Measurements from ENCODE around the gene GRK7. TPM values are rescaled to one million over a fixed set of nuclear protein-coding genes. Genes with fewer than 3 reads are reported as not detected.
"Not testable (repeated sequence)": the region's sequence is repeated elsewhere in the genome, so short reads cannot be mapped to it uniquely, and the experiment has no call there.

Gene GRK7
- total RNA-seq, 1 donor from 2014 or later: not detected

DNA sequence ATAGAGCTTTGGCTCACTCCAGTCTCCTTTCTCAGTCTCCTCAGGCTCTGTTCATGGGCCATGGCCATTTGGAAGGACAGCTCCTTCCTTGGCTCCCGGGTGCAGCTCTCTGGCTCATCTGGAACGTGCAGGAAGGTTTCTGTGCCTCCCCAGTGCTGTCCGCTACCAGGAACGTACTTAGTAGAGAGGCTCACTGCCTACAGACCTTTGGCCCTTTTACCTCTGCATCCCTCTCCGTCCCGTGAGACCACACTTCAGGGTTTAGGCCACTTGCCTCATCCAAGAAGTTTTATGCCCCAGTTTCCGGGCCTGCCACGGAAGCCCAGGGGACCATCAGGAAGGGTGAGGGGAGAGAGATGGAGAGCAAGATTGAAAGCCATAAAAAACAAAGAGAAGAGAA lies 20.9 kb downstream of the GRK7 start:
- Mint-ChIP-seq H3K27ac (ENCODE audit: unreplicated experiment) (no peak overlapping the region), H3K4me3 (ENCODE audit: unreplicated experiment) (no peak overlapping the region), H3K4me1 (ENCODE audit: low read depth, unreplicated experiment) (no peaks in the 10 kb centered on the region), H3K27me3 (ENCODE audit: low read depth, unreplicated experiment) (peaks cover 6% of the 10 kb centered on the region), H3K36me3 (ENCODE audit: low read depth, unreplicated experiment) (no peaks in the 10 kb centered on the region), H3K9me3 (ENCODE audit: unreplicated experiment) (peaks cover 4% of the 10 kb centered on the region)
- Histone ChIP-seq H3K79me2 (ENCODE audit: insufficient read depth, low read length) (no peaks in the 10 kb centered on the region), H3K27me3 (ENCODE audit: insufficient read depth, low read length) (no peaks in the 10 kb centered on the region), H3K4me1 (ENCODE audit: insufficient read depth, low read length) (no peaks in the 10 kb centered on the region), H4K20me1 (ENCODE audit: insufficient read depth, low read length) (no peaks in the 10 kb centered on the region), H3K4me2 (ENCODE audit: low read length) (no peak overlapping the region), H3K27ac (ENCODE audit: low read depth, low read length) (no peak overlapping the region), H3K9ac (ENCODE audit: low read length) (no peak overlapping the region), H2AFZ (ENCODE audit: low read depth, low read length) (no peak overlapping the region), H3K9me3 (ENCODE audit: insufficient read depth, low read depth, low read length) (no peaks in the 10 kb centered on the region), H3K36me3 (ENCODE audit: insufficient read depth, low read length) (no peaks in the 10 kb centered on the region), H3K4me3 (ENCODE audit: insufficient read depth, low read depth, low read length) (no peak overlapping the region)
- no peak for TF ChIP-seq EZH2 (IDR thresholded peaks at IDR 0.05; ENCODE audit: insufficient read depth, low read length)
- TF ChIP-seq, protein P1, sequence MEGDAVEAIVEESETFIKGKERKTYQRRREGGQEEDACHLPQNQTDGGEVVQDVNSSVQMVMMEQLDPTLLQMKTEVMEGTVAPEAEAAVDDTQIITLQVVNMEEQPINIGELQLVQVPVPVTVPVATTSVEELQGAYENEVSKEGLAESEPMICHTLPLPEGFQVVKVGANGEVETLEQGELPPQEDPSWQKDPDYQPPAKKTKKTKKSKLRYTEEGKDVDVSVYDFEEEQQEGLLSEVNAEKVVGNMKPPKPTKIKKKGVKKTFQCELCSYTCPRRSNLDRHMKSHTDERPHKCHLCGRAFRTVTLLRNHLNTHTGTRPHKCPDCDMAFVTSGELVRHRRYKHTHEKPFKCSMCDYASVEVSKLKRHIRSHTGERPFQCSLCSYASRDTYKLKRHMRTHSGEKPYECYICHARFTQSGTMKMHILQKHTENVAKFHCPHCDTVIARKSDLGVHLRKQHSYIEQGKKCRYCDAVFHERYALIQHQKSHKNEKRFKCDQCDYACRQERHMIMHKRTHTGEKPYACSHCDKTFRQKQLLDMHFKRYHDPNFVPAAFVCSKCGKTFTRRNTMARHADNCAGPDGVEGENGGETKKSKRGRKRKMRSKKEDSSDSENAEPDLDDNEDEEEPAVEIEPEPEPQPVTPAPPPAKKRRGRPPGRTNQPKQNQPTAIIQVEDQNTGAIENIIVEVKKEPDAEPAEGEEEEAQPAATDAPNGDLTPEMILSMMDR (IDR thresholded peaks at IDR 0.05; ENCODE audit: insufficient read depth, low read depth, low read length): no peak
- FAIRE-seq (no peak), DNase-seq (ENCODE audit: low read depth) (no peak)

DNA sequence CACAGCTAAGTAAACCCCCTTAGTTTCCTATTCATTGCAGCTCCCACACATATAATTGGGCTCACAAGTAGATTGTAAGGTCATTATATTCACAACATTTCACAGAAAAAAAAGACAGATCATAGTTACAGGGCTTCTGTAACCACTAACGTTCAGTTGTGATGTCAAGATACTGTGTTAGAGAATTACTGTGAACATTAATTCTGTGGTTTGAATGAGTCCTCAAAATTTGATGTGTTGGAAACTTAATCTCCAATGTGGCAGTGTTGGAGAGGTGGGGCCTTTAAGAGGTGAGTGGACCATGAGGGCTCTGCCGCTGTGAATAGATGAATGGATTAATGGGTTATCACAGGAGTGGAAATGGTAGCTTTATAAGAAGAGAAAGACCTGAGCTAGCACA lies 21.3 kb downstream of the GRK7 start:
- Mint-ChIP-seq H3K36me3 (ENCODE audit: low read depth, unreplicated experiment) (no peaks in the 10 kb centered on the region), H3K9me3 (ENCODE audit: unreplicated experiment) (peaks cover 4% of the 10 kb centered on the region), H3K4me1 (ENCODE audit: low read depth, unreplicated experiment) (no peaks in the 10 kb centered on the region), H3K27me3 (ENCODE audit: low read depth, unreplicated experiment) (peaks cover 8% of the 10 kb centered on the region), H3K27ac (ENCODE audit: unreplicated experiment) (no peak overlapping the region), H3K4me3 (ENCODE audit: unreplicated experiment) (no peak overlapping the region)
- Histone ChIP-seq H3K27ac (ENCODE audit: low read depth, low read length) (no peak overlapping the region), H3K4me2 (ENCODE audit: low read length) (no peak overlapping the region), H3K9me3 (ENCODE audit: insufficient read depth, low read depth, low read length) (no peaks in the 10 kb centered on the region), H2AFZ (ENCODE audit: low read depth, low read length) (no peak overlapping the region), H4K20me1 (ENCODE audit: insufficient read depth, low read length) (no peaks in the 10 kb centered on the region), H3K79me2 (ENCODE audit: insufficient read depth, low read length) (no peaks in the 10 kb centered on the region), H3K27me3 (ENCODE audit: insufficient read depth, low read length) (no peaks in the 10 kb centered on the region), H3K4me3 (ENCODE audit: insufficient read depth, low read depth, low read length) (no peak overlapping the region), H3K4me1 (ENCODE audit: insufficient read depth, low read length) (no peaks in the 10 kb centered on the region), H3K9ac (ENCODE audit: low read length) (no peak overlapping the region), H3K36me3 (ENCODE audit: insufficient read depth, low read length) (no peaks in the 10 kb centered on the region)
- no peak for DNase-seq (ENCODE audit: low read depth)
- FAIRE-seq: no peak
- TF ChIP-seq, protein P1 (IDR thresholded peaks at IDR 0.05; ENCODE audit: insufficient read depth, low read depth, low read length): no peak
- no peak for TF ChIP-seq EZH2 (IDR thresholded peaks at IDR 0.05; ENCODE audit: insufficient read depth, low read length)

GRCh38 chr3:141788149-141788548 lies 24.9 kb downstream of the GRK7 start:
- H3K27me3 ChIP-seq (ENCODE audit: insufficient read depth, low read length): no peaks in the 10 kb centered on the region
- Mint-ChIP-seq H3K27ac (ENCODE audit: unreplicated experiment) (no peak overlapping the region), H3K4me3 (ENCODE audit: unreplicated experiment) (no peak overlapping the region), H3K27me3 (ENCODE audit: low read depth, unreplicated experiment) (peaks cover 7% of the 10 kb centered on the region), H3K9me3 (ENCODE audit: unreplicated experiment) (peaks cover 4% of the 10 kb centered on the region), H3K36me3 (ENCODE audit: low read depth, unreplicated experiment) (no peaks in the 10 kb centered on the region), H3K4me1 (ENCODE audit: low read depth, unreplicated experiment) (no peaks in the 10 kb centered on the region)
- H2AFZ ChIP-seq (ENCODE audit: low read depth, low read length): no peak overlapping the region
- no peak overlapping the region for H3K4me3 ChIP-seq (ENCODE audit: insufficient read depth, low read depth, low read length)
- H3K36me3 ChIP-seq (ENCODE audit: insufficient read depth, low read length): no peaks in the 10 kb centered on the region
- no peaks in the 10 kb centered on the region for H3K4me1 ChIP-seq (ENCODE audit: insufficient read depth, low read length)
- FAIRE-seq (no peak), DNase-seq (ENCODE audit: low read depth) (no peak)
- H4K20me1 ChIP-seq (ENCODE audit: insufficient read depth, low read length): no peaks in the 10 kb centered on the region
- no peak overlapping the region for H3K9ac ChIP-seq (ENCODE audit: low read length)
- no peaks in the 10 kb centered on the region for H3K9me3 ChIP-seq (ENCODE audit: insufficient read depth, low read depth, low read length)
- H3K27ac ChIP-seq (ENCODE audit: low read depth, low read length): no peak overlapping the region
- TF ChIP-seq, protein P1 (IDR thresholded peaks at IDR 0.05; ENCODE audit: insufficient read depth, low read depth, low read length): no peak
- TF ChIP-seq EZH2 (IDR thresholded peaks at IDR 0.05; ENCODE audit: insufficient read depth, low read length): no peak
- no peak overlapping the region for H3K4me2 ChIP-seq (ENCODE audit: low read length)
- no peaks in the 10 kb centered on the region for H3K79me2 ChIP-seq (ENCODE audit: insufficient read depth, low read length)

GRCh38 chr3:141788750-141789149 lies 25.5 kb downstream of the GRK7 start:
- H3K4me3 ChIP-seq (ENCODE audit: insufficient read depth, low read depth, low read length); H3K79me2 ChIP-seq (ENCODE audit: insufficient read depth, low read length); H3K4me1 ChIP-seq (ENCODE audit: insufficient read depth, low read length); H3K9ac ChIP-seq (ENCODE audit: low read length); H3K36me3 Mint-ChIP-seq (ENCODE audit: low read depth, unreplicated experiment); H3K27ac ChIP-seq (ENCODE audit: low read depth, low read length); DNase-seq (ENCODE audit: low read depth); H3K27me3 Mint-ChIP-seq (ENCODE audit: low read depth, unreplicated experiment); H4K20me1 ChIP-seq (ENCODE audit: insufficient read depth, low read length); H2AFZ ChIP-seq (ENCODE audit: low read depth, low read length); H3K4me2 ChIP-seq (ENCODE audit: low read length); H3K4me3 Mint-ChIP-seq (ENCODE audit: unreplicated experiment); H3K27ac Mint-ChIP-seq (ENCODE audit: unreplicated experiment); H3K4me1 Mint-ChIP-seq (ENCODE audit: low read depth, unreplicated experiment); H3K9me3 ChIP-seq (ENCODE audit: insufficient read depth, low read depth, low read length); H3K36me3 ChIP-seq (ENCODE audit: insufficient read depth, low read length); H3K9me3 Mint-ChIP-seq (ENCODE audit: unreplicated experiment); FAIRE-seq; H3K27me3 ChIP-seq (ENCODE audit: insufficient read depth, low read length): not testable (repeated sequence)
